GM12864 (cell line): ENCODE results near the gene SLC2A10.

Source experiments
- DNase-seq: peaks from one replicate; pipeline ENCODE4 v3.0.0-alpha.2; 2011; ENCODE audit warnings: low read depth
- H3K4me3 ChIP-seq: 2 replicates; pipeline ENCODE4 v1.5.1; 2011; ENCODE audit warnings: mild to moderate bottlenecking, low read depth, low read length, control low read depth
- CTCF ChIP-seq: IDR thresholded peaks from 2 replicates; pipeline ENCODE4 v1.5.1; 2011; ENCODE audit warnings: low read depth, mild to moderate bottlenecking, moderate library complexity, low read length, control low read depth, inconsistent platforms; ENCODE audit errors: missing control alignments

SLC2A10 gene

GRCh38 chr20:46666818-46667515 is 42.5 kb upstream of the SLC2A10 start:
- no peak overlapping the region for H3K4me3 ChIP-seq
- TF ChIP-seq CTCF = no peak
- no peak for DNase-seq

GRCh38 chr20:46670228-46670584 is 39.2 kb upstream of the SLC2A10 start:
- no peak overlapping the region for H3K4me3 ChIP-seq
- no peak for TF ChIP-seq CTCF
- no peak for DNase-seq

- DNase-seq = no peak
- TF ChIP-seq CTCF = no peak
- no peak overlapping the region for H3K4me3 ChIP-seq
Observed at GRCh38 chr20:46670585-46671584, 38.6 kb upstream of the SLC2A10 start.

- TF ChIP-seq CTCF = no peak
- no peak for DNase-seq
- no peak overlapping the region for H3K4me3 ChIP-seq
Observed at GRCh38 chr20:46671866-46672542, 37.4 kb upstream of the SLC2A10 start.

GRCh38 chr20:46672543-46673148 is 36.8 kb upstream of the SLC2A10 start:
- no peak overlapping the region for H3K4me3 ChIP-seq
- DNase-seq = no peak
- TF ChIP-seq CTCF = no peak

GRCh38 chr20:46673394-46674252 is 35.8 kb upstream of the SLC2A10 start:
- no peak for DNase-seq
- no peak for TF ChIP-seq CTCF
- H3K4me3 ChIP-seq = no peak overlapping the region
